Femur (tissue), 1 donor: ENCODE data around the gene FOLH1.
"Not testable (repeated sequence)": the region's sequence is repeated elsewhere in the genome, so short reads cannot be mapped to it uniquely, and the experiment has no call there.

Source experiments
- DNase-seq: peaks from one replicate; pipeline ENCODE4 v3.0.0-alpha.2; 2017

The FOLH1 gene

DNA sequence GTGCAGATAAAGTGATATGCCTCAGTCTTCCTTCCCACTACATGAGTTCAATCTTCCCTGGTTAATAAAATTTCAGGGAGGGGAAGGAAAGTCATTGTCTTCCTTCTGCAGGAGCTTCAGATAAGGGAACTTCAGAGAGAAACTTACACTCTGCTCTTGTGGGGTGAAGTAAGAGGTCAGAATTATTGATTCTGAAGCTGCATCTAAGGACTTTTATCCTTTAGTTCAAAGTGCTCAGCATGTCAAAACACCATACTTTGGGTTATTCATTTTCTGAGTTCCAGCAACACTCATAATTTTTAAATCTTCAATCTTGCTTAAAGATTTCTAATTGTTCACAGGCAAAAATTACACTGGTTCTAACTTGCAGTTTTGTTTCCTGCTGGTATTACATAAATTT is 33.0 kb downstream of the FOLH1 start:
- not testable (repeated sequence) for DNase-seq

DNA sequence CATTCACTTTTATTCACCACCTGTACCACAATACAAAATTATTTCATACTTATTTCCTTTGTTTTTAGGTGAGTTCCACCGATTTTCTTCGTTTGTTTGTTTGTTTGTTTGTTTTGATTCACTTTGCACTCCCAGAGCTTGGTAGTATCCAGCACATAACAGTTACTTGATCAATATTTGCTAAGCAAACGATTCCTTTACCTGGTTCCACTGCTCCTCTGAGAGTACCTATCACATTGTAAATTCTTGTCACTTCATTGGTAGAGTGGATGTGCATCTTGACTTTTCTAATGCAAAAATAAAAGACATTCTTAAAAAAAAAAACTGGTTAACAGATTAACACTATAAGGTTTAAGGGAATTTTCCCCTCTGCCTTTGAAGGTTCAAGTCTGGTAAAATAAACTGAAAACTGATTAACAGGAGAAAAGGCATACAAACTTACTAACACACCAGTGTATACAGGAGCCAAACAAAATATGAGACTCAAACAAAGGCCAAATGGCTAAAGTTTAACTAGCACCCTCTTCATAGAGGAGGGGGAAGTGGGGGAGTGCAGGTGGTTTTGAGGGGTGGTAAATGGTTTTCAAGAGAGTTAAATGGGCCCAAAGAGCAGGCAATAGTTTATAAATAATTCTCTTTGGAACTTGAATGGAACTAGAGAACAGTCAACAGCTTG is 33.6 kb downstream of the FOLH1 start:
- not testable (repeated sequence) for DNase-seq

DNA sequence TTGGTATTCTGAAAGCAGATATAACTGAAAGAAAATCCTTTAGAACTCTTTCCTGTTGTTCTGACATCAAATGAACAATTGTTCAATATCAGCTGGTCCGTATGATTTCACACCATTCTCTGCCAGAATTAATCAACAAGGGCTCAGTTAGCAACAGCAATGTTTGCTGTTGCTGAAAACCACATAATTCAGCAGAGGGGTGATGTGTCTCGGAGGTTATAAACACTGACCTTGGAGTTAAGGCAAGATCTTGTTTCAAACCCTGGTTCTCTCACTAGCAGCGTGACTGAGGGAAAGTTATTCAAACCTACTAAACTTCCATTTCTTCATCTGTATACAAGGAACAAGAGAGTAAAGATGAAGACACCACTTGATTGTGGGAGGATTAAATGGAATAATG is 36.8 kb downstream of the FOLH1 start:
- not testable (repeated sequence) for DNase-seq

GRCh38 chr11:49169579-49169978 is 38.8 kb downstream of the FOLH1 start:
- not testable (repeated sequence) for DNase-seq

DNA sequence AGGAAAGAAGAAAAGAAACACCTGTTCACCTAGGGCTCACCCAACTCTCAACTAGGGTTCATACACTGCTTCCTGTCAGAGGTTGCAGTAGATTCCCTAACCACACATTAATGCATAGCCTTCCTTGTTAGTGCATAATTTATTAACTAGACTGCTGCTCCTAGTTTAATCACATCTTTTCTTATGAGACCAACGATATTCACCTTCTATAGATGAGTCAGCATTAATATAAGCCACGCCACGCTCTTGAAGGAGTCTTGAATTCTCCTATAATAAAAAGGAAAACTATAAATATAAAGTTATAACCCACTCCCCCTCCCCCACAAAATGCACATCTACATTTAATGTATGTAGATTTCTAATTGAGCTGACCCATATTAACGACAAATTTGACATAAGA is 39.4 kb downstream of the FOLH1 start:
- DNase-seq = not testable (repeated sequence)

GRCh38 chr11:49151211-49151610 is 57.2 kb downstream of the FOLH1 start:
- no peak for DNase-seq

- DNase-seq = not testable (repeated sequence)
Observed at GRCh38 chr11:49102356-49102755, 106.0 kb downstream of the FOLH1 start.
